ENCODE measurements around the gene TMEM61.
A peak's percentile ranks its signal among the peaks of the same experiment; 100 is the strongest.
"Not testable (repeated sequence)": the region's sequence is repeated elsewhere in the genome, so short reads cannot be mapped to it uniquely, and the experiment has no call there.

Gene TMEM61

GRCh38 chr1:54962612-54963395, 17.6 kb upstream of the TMEM61 start:
- Histone ChIP-seq H3K27ac (ENCODE audit: low read depth, low read length, poor library complexity, severe bottlenecking) (no peak overlapping the region), H3K9me3 (ENCODE audit: low read length) (no peaks in the 10 kb centered on the region), H3K9ac (ENCODE audit: low read length) (no peak overlapping the region), H3K4me3 (ENCODE audit: low read depth, low read length, poor library complexity, severe bottlenecking) (no peak overlapping the region), H3K79me2 (ENCODE audit: insufficient read depth, low read length) (no peaks in the 10 kb centered on the region), H3F3A (ENCODE audit: insufficient read depth, low read length) (no peaks in the 10 kb centered on the region), H3K4me1 (ENCODE audit: insufficient read depth, low read length, severe bottlenecking) (peaks cover 5% of the 10 kb centered on the region), H4K20me1 (ENCODE audit: insufficient read depth, low read length) (no peaks in the 10 kb centered on the region), H2AFZ (ENCODE audit: low read length) (no peak overlapping the region), H3K27me3 (ENCODE audit: insufficient read depth, low read length) (no peaks in the 10 kb centered on the region), H3K4me2 (ENCODE audit: low read length) (no peak overlapping the region), H3K9me2 (ENCODE audit: low read depth, low read length) (no peaks in the 10 kb centered on the region), H3K36me3 (ENCODE audit: insufficient read depth, low read length) (no peaks in the 10 kb centered on the region)
- TF ChIP-seq CTCF (IDR thresholded peaks at IDR 0.05; ENCODE audit: low read length) (no peak), EZH2 (IDR thresholded peaks at IDR 0.05; ENCODE audit: borderline replicate concordance, low read length) (no peak)

GRCh38 chr1:54963829-54964228, 16.6 kb upstream of the TMEM61 start:
- H3K9ac ChIP-seq (ENCODE audit: low read length); H3K9me2 ChIP-seq (ENCODE audit: low read depth, low read length): not testable (repeated sequence)

GRCh38 chr1:54965624-54966340, 14.6 kb upstream of the TMEM61 start:
- H3F3A ChIP-seq (ENCODE audit: insufficient read depth, low read length) = no peaks in the 10 kb centered on the region
- no peak overlapping the region for H3K9ac ChIP-seq (ENCODE audit: low read length)

More at GRCh38 chr1:54963829-54964228, 16.6 kb upstream of the TMEM61 start:
- H3K4me2 ChIP-seq (ENCODE audit: low read length); H3K27ac ChIP-seq (ENCODE audit: low read depth, low read length, poor library complexity, severe bottlenecking); H3K36me3 ChIP-seq (ENCODE audit: insufficient read depth, low read length); H3K79me2 ChIP-seq (ENCODE audit: insufficient read depth, low read length); H3K4me3 ChIP-seq (ENCODE audit: low read depth, low read length, poor library complexity, severe bottlenecking); H3F3A ChIP-seq (ENCODE audit: insufficient read depth, low read length); H3K4me1 ChIP-seq (ENCODE audit: insufficient read depth, low read length, severe bottlenecking); H2AFZ ChIP-seq (ENCODE audit: low read length); H4K20me1 ChIP-seq (ENCODE audit: insufficient read depth, low read length); H3K27me3 ChIP-seq (ENCODE audit: insufficient read depth, low read length); H3K9me3 ChIP-seq (ENCODE audit: low read length): not testable (repeated sequence)

More at GRCh38 chr1:54965624-54966340, 14.6 kb upstream of the TMEM61 start:
- no peaks in the 10 kb centered on the region for H3K9me3 ChIP-seq (ENCODE audit: low read length)
- no peaks in the 10 kb centered on the region for H4K20me1 ChIP-seq (ENCODE audit: insufficient read depth, low read length)
- peak overlapping the region; percentile 6; the same call in 1 of the 2 replicates for H3K4me2 ChIP-seq (ENCODE audit: low read length)
- no peak overlapping the region for H3K27ac ChIP-seq (ENCODE audit: low read depth, low read length, poor library complexity, severe bottlenecking)
- no peak overlapping the region for H2AFZ ChIP-seq (ENCODE audit: low read length)
- no peak for TF ChIP-seq EZH2 (IDR thresholded peaks at IDR 0.05; ENCODE audit: borderline replicate concordance, low read length)
- no peak for TF ChIP-seq CTCF (IDR thresholded peaks at IDR 0.05; ENCODE audit: low read length)
- no peaks in the 10 kb centered on the region for H3K9me2 ChIP-seq (ENCODE audit: low read depth, low read length)
- H3K36me3 ChIP-seq (ENCODE audit: insufficient read depth, low read length) = no peaks in the 10 kb centered on the region
- peaks cover 5% of the 10 kb centered on the region for H3K4me1 ChIP-seq (ENCODE audit: insufficient read depth, low read length, severe bottlenecking)
- H3K27me3 ChIP-seq (ENCODE audit: insufficient read depth, low read length) = no peaks in the 10 kb centered on the region; the same call in 1 of the 2 replicates
- peak overlapping the region; percentile 16 for H3K4me3 ChIP-seq (ENCODE audit: low read depth, low read length, poor library complexity, severe bottlenecking)
- no peaks in the 10 kb centered on the region for H3K79me2 ChIP-seq (ENCODE audit: insufficient read depth, low read length)
